Measurements from ENCODE around the gene CDC16.

CDC16 gene

DNA sequence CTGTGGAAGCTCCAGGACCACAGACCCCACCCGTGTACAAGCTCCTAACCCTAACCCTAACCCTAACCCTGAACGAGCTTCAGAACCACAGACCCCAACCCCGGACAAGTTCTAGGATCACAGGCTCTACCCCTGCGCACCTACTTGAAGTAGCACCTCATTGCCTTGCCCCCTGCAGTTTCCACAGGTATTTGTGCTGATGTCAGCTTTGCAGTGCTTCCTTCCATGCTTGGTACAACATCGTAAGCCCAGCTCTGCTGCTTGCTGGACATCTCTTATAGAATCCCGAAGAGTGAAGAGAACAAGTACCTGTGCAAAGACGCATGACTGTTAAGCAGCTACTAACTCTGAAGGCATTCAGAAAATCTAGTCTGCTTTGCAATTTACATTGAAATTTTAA lies 20.7 kb upstream of the CDC16 start:
- H3K4me3 Mint-ChIP-seq: no peak overlapping the region
- H3K27ac Mint-ChIP-seq: no peak overlapping the region
- H3K36me3 Mint-ChIP-seq (ENCODE audit: low read depth): no peaks in the 10 kb centered on the region
- peaks cover 5% of the 10 kb centered on the region for H3K4me1 Mint-ChIP-seq (ENCODE audit: low read depth)
- H3K9me3 Mint-ChIP-seq: no peaks in the 10 kb centered on the region
- peaks cover 51% of the 10 kb centered on the region for H3K27me3 Mint-ChIP-seq (ENCODE audit: low read depth)

DNA sequence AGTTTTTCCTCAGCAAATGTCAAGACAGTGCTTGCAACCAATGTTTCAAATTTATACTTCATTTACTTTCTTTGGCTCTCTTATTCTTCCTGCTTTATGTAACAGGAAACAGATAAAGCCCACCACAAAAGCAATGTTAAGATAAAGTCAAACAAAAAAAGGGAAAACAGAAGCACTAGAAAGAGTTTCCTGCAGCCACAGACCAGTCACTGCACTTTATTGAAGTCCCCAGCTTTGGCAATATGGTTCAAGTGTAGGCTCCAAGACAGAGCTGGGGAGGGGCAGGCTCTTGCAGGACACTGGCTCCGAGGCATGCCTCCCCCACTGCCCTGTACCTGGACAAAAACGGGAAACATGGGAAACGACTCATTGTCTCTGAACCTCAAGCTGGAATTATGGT lies 15.3 kb upstream of the CDC16 start:
- peaks cover 40% of the 10 kb centered on the region for H3K27me3 Mint-ChIP-seq (ENCODE audit: low read depth)
- H3K9me3 Mint-ChIP-seq: no peaks in the 10 kb centered on the region
- no peak overlapping the region for H3K27ac Mint-ChIP-seq
- H3K4me3 Mint-ChIP-seq: no peak overlapping the region
- H3K36me3 Mint-ChIP-seq (ENCODE audit: low read depth): no peaks in the 10 kb centered on the region
- H3K4me1 Mint-ChIP-seq (ENCODE audit: low read depth): peaks cover 14% of the 10 kb centered on the region

DNA sequence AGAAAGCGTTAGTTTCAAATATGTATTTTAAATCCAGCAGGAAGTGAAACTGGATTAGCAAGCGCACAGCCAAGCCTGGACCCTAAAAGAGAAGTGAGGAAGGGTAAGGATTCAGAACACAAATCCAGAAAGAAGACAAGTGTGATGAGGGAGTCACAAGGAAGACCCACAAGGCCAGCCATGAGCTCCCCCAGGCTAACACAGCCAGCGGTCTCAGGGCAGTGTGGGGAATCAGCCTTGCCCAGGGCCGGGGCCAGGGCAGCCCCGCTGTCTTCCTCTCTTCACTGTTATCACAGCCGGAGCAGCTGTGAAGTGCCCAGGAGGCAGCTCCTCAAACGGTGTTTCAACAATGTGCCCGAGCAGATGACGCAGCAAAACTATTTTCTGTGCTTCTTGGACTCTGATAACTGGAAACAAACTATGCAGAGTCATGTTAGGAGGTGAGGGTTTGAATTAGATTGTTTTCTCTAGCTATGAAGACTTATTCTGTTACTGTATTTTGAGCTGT lies 12.2 kb upstream of the CDC16 start:
- no peak overlapping the region for H3K4me3 Mint-ChIP-seq

DNA sequence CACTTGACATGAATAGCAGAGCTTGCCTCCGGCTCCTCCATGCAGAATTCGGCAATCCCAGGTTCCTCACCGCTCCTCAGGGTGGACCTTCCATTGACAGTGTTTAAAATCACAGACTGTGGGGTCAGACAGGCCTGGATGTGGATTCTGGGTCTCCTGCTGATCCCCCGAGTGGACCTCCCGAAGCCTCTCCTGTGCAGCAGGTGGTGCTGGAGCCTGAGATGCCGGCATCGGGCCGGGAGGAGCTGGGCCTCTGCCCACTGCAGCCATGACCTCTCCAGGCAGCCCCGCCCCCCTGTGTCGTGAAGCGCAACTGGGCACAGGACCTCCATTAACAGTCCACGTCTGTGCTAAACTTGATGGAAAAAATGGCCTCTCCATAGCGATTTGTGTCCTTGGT lies 10.5 kb upstream of the CDC16 start:
- H3K36me3 Mint-ChIP-seq (ENCODE audit: low read depth): peaks cover 2% of the 10 kb centered on the region
- H3K27ac Mint-ChIP-seq: no peak overlapping the region
- peaks cover 40% of the 10 kb centered on the region for H3K4me1 Mint-ChIP-seq (ENCODE audit: low read depth)
- no peak overlapping the region for H3K4me3 Mint-ChIP-seq
- H3K9me3 Mint-ChIP-seq: no peaks in the 10 kb centered on the region
- peaks cover 17% of the 10 kb centered on the region for H3K27me3 Mint-ChIP-seq (ENCODE audit: low read depth)

More for the DNA sequence above, 12.2 kb upstream of the CDC16 start:
- Mint-ChIP-seq H3K36me3 (ENCODE audit: low read depth) (peaks cover 2% of the 10 kb centered on the region), H3K27ac (no peak overlapping the region), H3K27me3 (ENCODE audit: low read depth) (peaks cover 23% of the 10 kb centered on the region), H3K4me1 (ENCODE audit: low read depth) (peaks cover 40% of the 10 kb centered on the region), H3K9me3 (no peaks in the 10 kb centered on the region)

DNA sequence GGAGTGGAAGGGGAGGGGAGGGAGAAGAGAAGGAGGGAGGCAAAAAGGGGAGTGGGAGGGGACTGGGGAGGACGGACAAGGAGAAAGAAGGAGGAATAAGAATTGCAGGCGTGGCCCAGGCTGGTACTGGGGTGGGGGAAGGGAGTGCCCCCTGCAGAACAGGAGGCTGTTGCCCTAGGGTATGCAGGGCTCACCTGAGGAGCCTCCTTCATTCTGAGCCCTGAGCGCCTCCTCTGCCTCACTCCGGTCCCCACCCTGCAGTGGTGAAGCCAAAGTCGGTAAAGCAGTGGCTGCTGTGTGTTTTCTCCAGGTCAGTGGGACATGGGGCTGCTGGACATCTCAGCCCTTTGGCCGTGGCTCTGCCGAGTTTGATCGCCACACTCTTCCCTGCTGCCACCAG lies 9.1 kb upstream of the CDC16 start:
- H3K27ac Mint-ChIP-seq: no peak overlapping the region
- no peaks in the 10 kb centered on the region for H3K9me3 Mint-ChIP-seq
- peaks cover 25% of the 10 kb centered on the region for H3K27me3 Mint-ChIP-seq (ENCODE audit: low read depth)
- no peak overlapping the region for H3K4me3 Mint-ChIP-seq
- peaks cover 40% of the 10 kb centered on the region for H3K4me1 Mint-ChIP-seq (ENCODE audit: low read depth)
- H3K36me3 Mint-ChIP-seq (ENCODE audit: low read depth): peaks cover 2% of the 10 kb centered on the region

DNA sequence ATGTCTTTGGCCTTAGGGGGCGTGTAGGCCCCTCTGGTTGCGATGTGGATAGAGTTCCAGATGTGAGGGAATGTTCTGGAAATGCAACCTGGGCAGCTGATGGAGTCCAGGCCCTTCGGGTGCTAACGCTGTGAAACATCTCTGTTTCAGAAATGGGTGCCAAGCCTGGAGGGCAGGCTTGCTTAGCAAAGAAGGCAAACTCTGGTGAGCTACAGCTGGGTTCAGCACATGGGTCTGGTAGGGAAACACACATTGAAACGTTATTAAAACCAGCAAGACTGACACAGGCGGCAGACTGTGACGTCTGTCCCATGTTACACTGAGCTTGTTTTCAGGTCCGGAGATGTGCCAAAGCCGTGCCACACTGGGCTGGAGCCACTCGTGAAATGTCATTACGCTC lies 8.6 kb upstream of the CDC16 start:
- peak overlapping the region; percentile 31 for H3K27ac Mint-ChIP-seq
- H3K27me3 Mint-ChIP-seq (ENCODE audit: low read depth): peaks cover 28% of the 10 kb centered on the region
- peaks cover 40% of the 10 kb centered on the region for H3K4me1 Mint-ChIP-seq (ENCODE audit: low read depth)
- H3K36me3 Mint-ChIP-seq (ENCODE audit: low read depth): peaks cover 2% of the 10 kb centered on the region
- H3K9me3 Mint-ChIP-seq: no peaks in the 10 kb centered on the region
- no peak overlapping the region for H3K4me3 Mint-ChIP-seq

DNA sequence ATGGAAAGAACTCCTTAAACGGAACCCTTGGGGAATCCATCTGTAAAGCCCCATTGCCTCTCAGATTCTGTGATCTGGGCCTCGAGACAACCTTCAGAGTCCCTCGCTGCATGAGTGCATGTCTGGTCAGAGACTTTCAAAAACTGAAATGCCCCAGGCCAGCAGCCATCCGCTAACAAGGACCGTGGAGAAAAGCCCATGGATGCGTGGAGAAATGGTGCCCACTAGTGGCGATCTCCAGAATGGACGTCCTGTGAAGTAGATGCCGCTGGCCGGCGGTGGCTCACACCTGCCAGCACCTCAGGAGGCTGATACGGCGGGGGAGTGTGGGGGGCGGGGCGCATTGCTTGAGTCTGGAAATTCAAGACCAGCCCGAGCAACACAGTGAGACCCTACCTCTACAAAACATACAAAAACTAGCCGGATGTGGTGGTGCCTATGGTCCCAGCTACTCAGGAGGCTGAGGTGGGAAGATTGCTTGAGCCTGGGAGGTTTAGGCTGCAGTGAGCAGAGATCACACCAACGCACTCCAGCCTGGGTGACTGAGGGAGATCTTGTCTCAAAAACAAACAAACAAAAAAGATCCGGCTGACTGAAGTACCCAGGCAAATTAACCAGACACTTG lies 7.9 kb upstream of the CDC16 start:
- no peaks in the 10 kb centered on the region for H3K9me3 Mint-ChIP-seq
- peaks cover 28% of the 10 kb centered on the region for H3K27me3 Mint-ChIP-seq (ENCODE audit: low read depth)
- H3K27ac Mint-ChIP-seq: peak overlapping the region; percentile 59
- peaks cover 36% of the 10 kb centered on the region for H3K4me1 Mint-ChIP-seq (ENCODE audit: low read depth)
- peak overlapping the region; percentile 35 for H3K4me3 Mint-ChIP-seq
- peaks cover 2% of the 10 kb centered on the region for H3K36me3 Mint-ChIP-seq (ENCODE audit: low read depth)

DNA sequence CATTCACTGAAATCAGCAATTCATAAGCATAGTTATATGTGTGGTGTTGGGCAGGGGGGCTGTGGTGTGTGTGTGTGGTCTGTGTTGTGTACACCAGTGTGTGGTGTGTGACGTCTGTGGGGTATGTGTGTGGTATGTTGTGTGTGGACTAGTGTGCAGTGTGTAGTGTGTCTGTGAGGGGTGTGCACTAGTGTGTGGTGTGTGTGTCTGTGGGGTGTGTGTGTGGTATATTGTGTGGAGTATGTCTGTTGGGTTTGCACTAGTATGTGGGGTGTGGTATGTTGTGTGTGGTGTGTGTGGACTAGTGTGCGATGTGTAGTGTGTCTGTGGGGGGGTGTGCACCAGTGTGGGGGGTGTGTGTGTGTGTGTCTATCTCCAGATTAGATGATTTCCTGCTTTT lies 7.2 kb upstream of the CDC16 start:
- H3K27me3 Mint-ChIP-seq (ENCODE audit: low read depth): peaks cover 24% of the 10 kb centered on the region
- peaks cover 2% of the 10 kb centered on the region for H3K36me3 Mint-ChIP-seq (ENCODE audit: low read depth)
- peaks cover 34% of the 10 kb centered on the region for H3K4me1 Mint-ChIP-seq (ENCODE audit: low read depth)
- peak overlapping the region; percentile 1 for H3K27ac Mint-ChIP-seq
- no peaks in the 10 kb centered on the region for H3K9me3 Mint-ChIP-seq
- no peak overlapping the region for H3K4me3 Mint-ChIP-seq

DNA sequence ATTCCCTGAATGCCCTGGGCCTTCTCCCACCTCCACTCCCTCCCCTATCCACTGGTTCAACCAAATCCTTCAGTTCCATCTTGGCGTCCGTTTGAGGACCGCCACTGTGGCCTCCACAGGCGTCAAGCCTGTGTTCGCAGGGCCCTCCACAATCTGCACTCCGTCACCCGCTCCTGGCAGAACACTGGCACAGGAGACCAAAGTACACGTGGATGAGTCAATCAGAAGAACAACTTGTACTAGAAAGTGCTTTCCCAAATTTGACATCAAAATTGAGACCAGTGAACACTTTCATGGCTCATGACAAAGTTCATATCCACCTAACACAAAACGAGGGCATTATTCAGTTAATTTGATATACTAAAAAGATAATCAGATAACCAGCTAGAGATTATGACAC lies 6.5 kb upstream of the CDC16 start:
- peaks cover 2% of the 10 kb centered on the region for H3K36me3 Mint-ChIP-seq (ENCODE audit: low read depth)
- H3K27me3 Mint-ChIP-seq (ENCODE audit: low read depth): peaks cover 24% of the 10 kb centered on the region
- H3K9me3 Mint-ChIP-seq: no peaks in the 10 kb centered on the region
- peaks cover 32% of the 10 kb centered on the region for H3K4me1 Mint-ChIP-seq (ENCODE audit: low read depth)
- no peak overlapping the region for H3K27ac Mint-ChIP-seq
- no peak overlapping the region for H3K4me3 Mint-ChIP-seq

DNA sequence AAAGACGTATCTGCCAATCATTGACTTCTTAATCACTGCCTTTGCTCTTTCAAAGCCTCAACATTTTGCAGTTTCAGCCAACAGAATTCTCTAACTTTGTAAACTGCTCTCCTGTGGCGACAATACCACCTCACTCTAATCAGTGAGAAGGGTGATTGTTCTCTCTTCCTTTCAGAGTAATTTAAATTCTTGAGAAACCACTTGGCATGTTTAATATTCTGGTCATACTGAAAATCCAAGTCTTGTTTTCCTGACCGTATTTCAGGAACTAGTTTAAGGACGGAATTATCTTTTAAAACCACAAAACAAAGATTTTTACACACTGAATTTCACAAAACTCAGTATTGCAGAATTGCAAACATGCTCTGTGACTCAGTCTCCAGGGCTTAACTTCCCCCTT lies 5.2 kb upstream of the CDC16 start:
- peaks cover 35% of the 10 kb centered on the region for H3K4me1 Mint-ChIP-seq (ENCODE audit: low read depth)
- no peaks in the 10 kb centered on the region for H3K9me3 Mint-ChIP-seq
- H3K27ac Mint-ChIP-seq: no peak overlapping the region
- H3K4me3 Mint-ChIP-seq: no peak overlapping the region
- peaks cover 2% of the 10 kb centered on the region for H3K36me3 Mint-ChIP-seq (ENCODE audit: low read depth)
- peaks cover 24% of the 10 kb centered on the region for H3K27me3 Mint-ChIP-seq (ENCODE audit: low read depth)

DNA sequence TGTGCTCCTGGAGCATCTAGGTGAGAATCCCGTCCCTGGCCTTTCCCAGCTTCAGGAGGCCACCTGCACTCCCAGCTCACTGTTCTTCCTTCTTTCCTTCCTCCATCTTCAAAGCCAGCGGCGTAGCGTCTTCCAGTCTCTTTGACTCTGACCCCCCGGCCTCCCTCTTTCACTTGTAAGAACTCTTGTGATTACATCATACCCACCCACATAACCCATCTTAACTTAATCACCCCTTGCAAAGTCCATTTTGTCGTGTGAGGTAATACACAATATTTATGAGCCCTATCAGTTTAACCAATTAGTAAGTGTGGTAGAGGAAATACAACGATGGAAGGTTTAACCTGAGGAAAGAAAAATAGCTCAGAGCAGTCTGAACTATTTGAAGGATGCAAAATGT lies 4.6 kb upstream of the CDC16 start:
- Mint-ChIP-seq H3K4me3 (no peak overlapping the region), H3K27ac (peak overlapping the region; percentile 26), H3K36me3 (ENCODE audit: low read depth) (no peaks in the 10 kb centered on the region), H3K27me3 (ENCODE audit: low read depth) (peaks cover 21% of the 10 kb centered on the region), H3K4me1 (ENCODE audit: low read depth) (peaks cover 30% of the 10 kb centered on the region), H3K9me3 (no peaks in the 10 kb centered on the region)

DNA sequence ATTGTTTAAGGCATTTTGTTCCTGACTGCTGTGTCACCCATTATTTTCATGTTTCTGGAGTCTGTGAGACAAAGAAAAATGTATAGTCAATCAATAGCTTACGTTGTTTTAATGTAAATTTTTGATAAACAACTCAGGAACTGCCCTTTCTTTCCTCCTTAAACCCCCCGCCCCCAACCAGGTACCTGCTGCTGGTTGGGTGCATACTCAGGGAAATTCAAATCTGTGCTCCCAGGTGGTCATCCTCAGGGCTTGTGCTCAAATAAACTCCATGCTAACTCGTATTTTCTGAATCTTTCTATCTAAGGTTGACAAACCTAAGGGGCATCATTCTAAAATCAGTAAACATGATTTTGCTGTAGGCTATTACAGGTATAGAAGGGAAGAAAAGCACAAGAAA lies 4.1 kb upstream of the CDC16 start:
- Mint-ChIP-seq H3K4me1 (ENCODE audit: low read depth) (peaks cover 32% of the 10 kb centered on the region), H3K9me3 (no peaks in the 10 kb centered on the region), H3K4me3 (no peak overlapping the region), H3K27me3 (ENCODE audit: low read depth) (peaks cover 20% of the 10 kb centered on the region), H3K36me3 (ENCODE audit: low read depth) (peaks cover 2% of the 10 kb centered on the region), H3K27ac (no peak overlapping the region)

DNA sequence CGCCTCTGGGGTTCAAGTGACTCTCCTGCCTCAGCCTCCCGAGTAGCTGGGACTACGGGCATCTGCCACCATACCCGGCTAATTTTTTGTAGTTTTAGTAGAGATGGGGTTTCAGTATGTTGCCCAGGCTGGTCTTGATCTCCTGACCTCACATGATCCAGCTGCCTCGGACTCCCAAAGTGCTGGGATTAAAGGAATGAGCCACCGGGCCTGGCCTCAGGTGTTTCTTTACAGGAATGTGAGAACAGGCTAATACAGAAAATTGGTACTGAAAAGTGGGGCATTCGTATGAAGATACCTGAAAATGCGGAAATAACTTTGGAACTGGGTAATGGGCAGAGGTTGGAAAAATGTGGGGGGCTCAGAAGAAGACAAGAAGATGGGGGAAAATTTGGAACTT lies 2.8 kb upstream of the CDC16 start:
- Mint-ChIP-seq H3K9me3 (no peaks in the 10 kb centered on the region), H3K4me1 (ENCODE audit: low read depth) (peaks cover 26% of the 10 kb centered on the region), H3K36me3 (ENCODE audit: low read depth) (peaks cover 2% of the 10 kb centered on the region), H3K27ac (no peak overlapping the region), H3K4me3 (no peak overlapping the region), H3K27me3 (ENCODE audit: low read depth) (peaks cover 20% of the 10 kb centered on the region)

DNA sequence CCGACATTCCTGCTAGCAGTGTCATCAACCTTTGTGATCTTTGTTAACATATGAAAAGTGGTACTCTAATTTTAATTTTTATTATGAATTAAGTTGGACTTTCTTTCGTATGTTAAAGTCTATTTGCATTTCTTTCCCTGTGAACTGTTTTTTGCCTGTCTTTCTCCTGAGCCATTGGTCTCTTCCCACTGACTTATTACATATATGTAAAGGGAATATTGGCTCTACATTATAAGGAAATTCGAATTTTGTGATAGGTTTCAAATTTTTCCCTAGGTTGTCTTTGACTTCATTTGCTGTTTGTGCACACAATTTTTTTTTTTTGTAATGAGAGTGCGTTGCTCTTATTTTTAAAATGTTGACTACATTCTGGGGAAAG lies 442 bp upstream of the CDC16 start:
- Mint-ChIP-seq H3K27ac (peak overlapping the region; percentile 61), H3K9me3 (no peaks in the 10 kb centered on the region), H3K36me3 (ENCODE audit: low read depth) (peaks cover 17% of the 10 kb centered on the region), H3K27me3 (ENCODE audit: low read depth) (peaks cover 15% of the 10 kb centered on the region), H3K4me3 (peak overlapping the region; percentile 86), H3K4me1 (ENCODE audit: low read depth) (peaks cover 27% of the 10 kb centered on the region)

DNA sequence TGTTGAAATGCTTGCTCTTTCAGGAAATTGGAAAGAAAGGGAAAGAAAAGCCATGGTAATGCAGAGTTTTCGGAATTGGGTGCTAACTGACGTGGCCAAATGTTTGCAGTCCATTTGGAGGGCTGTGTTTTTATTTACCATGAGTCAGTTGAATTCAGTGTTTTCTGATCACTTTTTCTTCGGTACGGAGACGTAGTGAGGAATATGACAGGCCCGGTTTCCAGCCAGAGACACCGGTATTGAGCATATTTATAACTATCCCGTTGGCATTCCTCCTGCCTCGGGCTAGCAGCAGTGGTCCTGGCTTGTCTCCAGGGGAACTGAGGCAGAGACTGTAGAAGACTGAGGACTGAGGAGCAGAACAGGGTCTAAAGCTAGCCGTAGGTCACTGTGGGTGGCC lies 1.0 kb downstream of the CDC16 start:
- Mint-ChIP-seq H3K4me3 (peak overlapping the region; percentile 86), H3K27me3 (ENCODE audit: low read depth) (peaks cover 2% of the 10 kb centered on the region), H3K4me1 (ENCODE audit: low read depth) (peaks cover 25% of the 10 kb centered on the region), H3K36me3 (ENCODE audit: low read depth) (peaks cover 21% of the 10 kb centered on the region), H3K27ac (peak overlapping the region; percentile 64), H3K9me3 (no peaks in the 10 kb centered on the region)

DNA sequence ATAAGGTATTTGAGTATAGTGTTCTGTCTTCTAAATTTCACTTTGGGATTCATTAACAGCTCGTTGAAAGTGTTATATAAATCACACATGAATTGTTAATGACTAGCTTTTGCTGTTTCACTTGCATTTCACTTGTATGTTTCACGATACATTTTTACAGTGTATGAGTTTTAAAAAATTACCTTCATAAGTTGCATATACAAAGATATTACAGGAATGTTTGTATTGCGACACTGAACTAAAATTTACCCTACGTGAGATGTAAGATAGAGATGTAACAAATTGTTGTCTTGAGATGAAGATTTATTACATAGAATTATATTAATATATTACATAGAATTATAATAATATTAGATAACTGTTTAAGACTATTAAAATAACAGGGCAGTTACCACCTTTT lies 1.5 kb downstream of the CDC16 start:
- Mint-ChIP-seq H3K4me3 (peak overlapping the region; percentile 86), H3K36me3 (ENCODE audit: low read depth) (peaks cover 25% of the 10 kb centered on the region), H3K27ac (peak overlapping the region; percentile 26)

More for the DNA sequence above, 1.5 kb downstream of the CDC16 start:
- Mint-ChIP-seq H3K9me3 (no peaks in the 10 kb centered on the region), H3K4me1 (ENCODE audit: low read depth) (peaks cover 25% of the 10 kb centered on the region), H3K27me3 (ENCODE audit: low read depth) (no peaks in the 10 kb centered on the region)
